ENCODE measurements around the gene SEMA3D. TPM values are rescaled to one million over a fixed set of nuclear protein-coding genes. Genes with fewer than 3 reads are reported as not detected.

Gene SEMA3D
- total RNA-seq, 2 donors from 2014 or later = not detected

DNA sequence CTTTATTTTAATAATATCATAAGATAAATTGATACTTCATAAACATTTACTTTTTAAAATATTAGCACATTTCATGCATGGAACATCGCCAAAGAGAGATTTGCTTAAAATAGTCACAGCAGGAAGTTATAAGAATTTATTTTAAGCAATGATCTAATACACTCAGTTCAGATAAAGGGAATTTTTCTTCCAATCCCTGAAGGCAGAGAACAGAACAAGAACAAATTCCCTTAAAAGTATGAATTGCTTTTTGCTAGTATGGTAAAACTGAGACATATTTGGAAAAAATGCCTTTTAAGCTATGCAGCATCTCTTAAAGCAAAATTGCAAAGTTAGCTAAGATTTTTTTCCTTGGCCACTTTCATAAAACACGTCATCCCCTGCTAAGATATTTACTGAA, 91.0 kb downstream of the SEMA3D start:
- H3K27ac Mint-ChIP-seq = no peak overlapping the region
- H3K36me3 Mint-ChIP-seq (ENCODE audit: low read depth) = no peaks in the 10 kb centered on the region
- ATAC-seq (replicated peaks) = no peak
- no peak overlapping the region for H3K4me3 Mint-ChIP-seq
- peaks cover 5% of the 10 kb centered on the region for H3K9me3 Mint-ChIP-seq
- no peaks in the 10 kb centered on the region for H3K27me3 Mint-ChIP-seq
- no peaks in the 10 kb centered on the region for H3K4me1 Mint-ChIP-seq

DNA sequence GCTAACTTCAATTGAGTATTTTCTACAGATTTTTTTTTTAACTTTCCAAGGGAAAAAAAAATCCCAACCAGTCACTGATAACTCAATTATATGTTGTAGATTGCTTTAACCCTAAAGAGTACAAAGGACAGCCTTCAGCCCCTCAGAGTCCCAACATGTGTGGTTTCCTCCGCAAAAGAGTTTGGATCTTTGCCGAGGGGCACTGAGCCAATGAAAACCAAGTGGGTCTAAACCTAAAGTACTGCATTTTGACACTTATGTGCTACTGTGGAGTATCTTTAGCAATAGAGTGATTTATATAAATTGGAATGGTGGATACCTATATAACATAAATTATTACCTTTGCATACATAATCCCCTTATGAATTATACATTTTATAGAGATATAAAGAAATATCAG, 91.5 kb downstream of the SEMA3D start:
- H3K27ac Mint-ChIP-seq = no peak overlapping the region
- ATAC-seq (replicated peaks) = no peak
- H3K4me3 Mint-ChIP-seq = no peak overlapping the region

DNA sequence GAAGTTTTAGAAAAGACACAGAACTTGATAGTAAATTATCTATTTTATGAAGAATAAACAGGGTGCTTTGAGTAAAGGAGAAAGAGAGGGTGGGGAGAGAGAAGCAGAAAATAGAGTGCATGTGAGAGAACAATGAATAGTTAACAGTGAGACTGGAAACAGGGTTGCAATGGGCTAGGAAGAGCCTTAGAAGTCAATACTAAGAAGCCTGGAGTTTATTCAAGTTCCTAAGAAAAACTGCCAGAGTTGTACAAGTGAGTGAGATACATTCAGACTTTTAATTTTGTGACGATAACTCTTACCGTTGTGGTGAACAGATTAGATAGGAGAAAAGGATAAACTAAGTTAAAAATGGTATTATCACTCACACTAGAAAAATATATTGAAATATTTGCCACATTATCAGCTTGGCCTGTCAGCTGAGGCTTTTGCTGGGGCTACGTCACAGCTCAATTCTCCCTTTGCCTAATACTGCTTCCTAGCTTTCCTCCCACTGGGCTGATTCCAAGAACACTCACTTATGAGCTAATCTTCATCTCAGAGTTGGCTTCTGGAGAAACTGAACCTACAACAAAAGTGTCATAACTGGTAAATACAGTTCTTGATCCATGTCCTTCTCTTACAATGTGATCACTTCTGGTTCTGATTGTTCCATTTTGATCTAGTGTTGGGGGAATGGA, 92.7 kb downstream of the SEMA3D start:
- Mint-ChIP-seq H3K4me1 (no peaks in the 10 kb centered on the region), H3K36me3 (ENCODE audit: low read depth) (no peaks in the 10 kb centered on the region), H3K27ac (no peak overlapping the region), H3K9me3 (peaks cover 5% of the 10 kb centered on the region), H3K4me3 (no peak overlapping the region), H3K27me3 (no peaks in the 10 kb centered on the region)
- ATAC-seq (replicated peaks) = no peak

More for the DNA sequence above, 91.5 kb downstream of the SEMA3D start:
- H3K27me3 Mint-ChIP-seq = no peaks in the 10 kb centered on the region
- peaks cover 5% of the 10 kb centered on the region for H3K9me3 Mint-ChIP-seq
- H3K4me1 Mint-ChIP-seq = no peaks in the 10 kb centered on the region
- H3K36me3 Mint-ChIP-seq (ENCODE audit: low read depth) = no peaks in the 10 kb centered on the region

DNA sequence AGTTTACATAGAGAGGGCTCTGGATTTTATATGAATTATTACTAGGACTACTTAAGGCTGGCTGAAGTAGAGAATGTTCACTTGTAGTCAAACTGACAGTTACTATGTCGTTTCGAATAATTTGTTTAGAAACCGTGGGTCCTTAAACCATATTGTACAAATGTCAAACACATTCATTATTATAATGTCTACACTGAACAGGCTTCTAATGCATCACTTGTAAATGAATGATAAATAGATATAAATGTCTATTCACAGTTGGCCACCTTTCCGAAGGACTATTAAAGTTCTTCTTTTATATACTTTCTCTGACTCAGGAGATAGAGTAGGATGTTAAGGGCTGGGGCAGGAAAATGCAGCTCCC, 95.3 kb downstream of the SEMA3D start:
- H3K9me3 Mint-ChIP-seq = no peaks in the 10 kb centered on the region
- no peaks in the 10 kb centered on the region for H3K4me1 Mint-ChIP-seq
- no peak overlapping the region for H3K4me3 Mint-ChIP-seq
- H3K36me3 Mint-ChIP-seq (ENCODE audit: low read depth) = no peaks in the 10 kb centered on the region
- ATAC-seq (replicated peaks) = no peak
- no peak overlapping the region for H3K27ac Mint-ChIP-seq
- no peaks in the 10 kb centered on the region for H3K27me3 Mint-ChIP-seq

DNA sequence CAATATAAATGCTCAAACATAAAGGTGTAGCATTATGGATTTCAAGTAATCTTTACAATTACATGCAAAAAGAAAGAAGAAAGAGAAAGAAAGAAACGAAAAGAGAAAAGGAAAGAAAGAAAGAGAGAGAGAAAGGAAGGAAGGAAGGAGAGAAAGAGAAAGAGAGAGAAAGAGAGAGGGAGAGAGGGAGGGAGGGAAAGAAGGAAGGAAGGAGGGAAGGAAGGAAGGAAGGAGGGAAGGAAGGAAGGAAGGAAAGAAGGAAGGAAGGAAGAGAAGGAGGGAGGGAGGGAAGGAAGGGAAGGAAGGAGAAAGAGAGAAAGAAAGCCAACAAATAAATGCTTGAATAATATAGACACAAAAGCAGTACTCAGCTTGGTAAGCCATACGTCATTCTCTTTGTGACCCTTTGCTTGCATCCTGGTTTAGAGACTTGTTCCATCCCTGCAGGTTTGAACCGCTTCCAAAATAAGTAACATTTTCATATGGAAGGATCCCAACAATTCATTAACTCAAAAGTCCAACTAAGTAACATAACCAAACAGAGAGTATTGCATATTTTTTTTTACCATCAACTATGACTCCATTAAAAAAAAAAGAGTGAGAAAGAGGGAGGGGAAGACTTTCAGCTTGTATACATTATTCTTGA, 95.8 kb downstream of the SEMA3D start:
- Mint-ChIP-seq H3K4me1 (no peaks in the 10 kb centered on the region), H3K27me3 (no peaks in the 10 kb centered on the region), H3K4me3 (no peak overlapping the region), H3K27ac (no peak overlapping the region), H3K36me3 (ENCODE audit: low read depth) (no peaks in the 10 kb centered on the region), H3K9me3 (no peaks in the 10 kb centered on the region)
- ATAC-seq (replicated peaks) = no peak

DNA sequence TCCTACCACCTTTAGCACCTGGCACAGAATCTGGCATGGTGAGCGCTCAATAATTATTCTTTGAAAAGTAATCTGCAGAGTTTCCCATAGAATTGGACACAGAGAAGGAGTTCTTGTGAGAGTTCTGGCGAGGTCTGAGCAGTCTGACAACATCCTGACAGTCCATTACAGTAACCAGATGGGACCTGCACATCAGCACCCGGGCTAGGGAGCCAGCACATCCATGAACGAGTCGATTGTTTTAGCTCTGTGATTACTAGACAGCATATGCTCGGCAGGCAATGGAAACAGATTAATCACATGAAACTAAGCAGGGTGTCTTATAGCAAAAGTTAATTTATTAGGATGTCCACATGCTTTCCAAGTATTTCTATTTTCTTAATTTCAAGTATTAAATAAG, 96.7 kb downstream of the SEMA3D start:
- no peak for ATAC-seq (replicated peaks)
- H3K4me1 Mint-ChIP-seq = no peaks in the 10 kb centered on the region

DNA sequence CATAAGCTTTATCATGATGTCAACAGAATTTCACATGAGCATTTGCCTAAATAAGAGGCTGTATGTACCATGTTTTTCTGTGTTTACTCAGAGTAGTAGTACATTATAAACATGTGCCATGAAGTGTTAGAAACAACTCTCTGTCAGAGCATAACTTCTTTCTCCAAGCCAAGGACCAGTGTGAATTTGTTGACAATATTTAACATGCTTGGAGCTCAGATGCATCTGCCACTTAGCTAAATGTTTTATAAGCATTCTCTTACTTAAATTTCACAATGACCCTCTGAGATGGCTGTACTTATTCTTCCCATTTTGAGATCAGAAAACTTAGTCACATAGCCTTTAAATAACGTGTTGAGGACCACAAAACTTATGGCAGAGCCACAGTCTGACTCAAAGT, 105.0 kb downstream of the SEMA3D start:
- H3K27ac Mint-ChIP-seq = no peak overlapping the region
- H3K4me3 Mint-ChIP-seq = no peak overlapping the region
- no peak for ATAC-seq (replicated peaks)
- no peaks in the 10 kb centered on the region for H3K36me3 Mint-ChIP-seq (ENCODE audit: low read depth)
- H3K9me3 Mint-ChIP-seq = no peaks in the 10 kb centered on the region
- H3K4me1 Mint-ChIP-seq = no peaks in the 10 kb centered on the region
- no peaks in the 10 kb centered on the region for H3K27me3 Mint-ChIP-seq

More for the DNA sequence above, 96.7 kb downstream of the SEMA3D start:
- no peaks in the 10 kb centered on the region for H3K27me3 Mint-ChIP-seq
- H3K4me3 Mint-ChIP-seq = no peak overlapping the region
- H3K9me3 Mint-ChIP-seq = no peaks in the 10 kb centered on the region
- H3K36me3 Mint-ChIP-seq (ENCODE audit: low read depth) = no peaks in the 10 kb centered on the region
- H3K27ac Mint-ChIP-seq = no peak overlapping the region

DNA sequence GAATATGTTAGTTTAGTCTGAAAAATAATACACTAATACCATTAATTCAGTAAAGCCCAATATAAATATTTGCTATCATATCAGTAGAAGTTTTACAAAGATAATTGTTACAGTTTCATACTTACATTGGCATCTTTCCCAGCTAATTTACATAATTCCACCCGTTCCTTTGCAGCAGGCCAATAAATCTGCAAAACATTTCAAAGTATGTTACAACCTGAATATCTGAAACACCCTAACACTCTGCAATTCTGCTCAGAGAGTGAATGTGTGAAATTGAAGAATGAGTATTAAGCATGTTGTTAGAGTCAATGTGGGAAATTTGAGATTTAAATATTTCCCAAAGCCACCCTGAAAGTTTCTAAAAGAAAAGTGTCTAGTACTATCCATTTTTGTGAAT, 105.5 kb downstream of the SEMA3D start:
- no peaks in the 10 kb centered on the region for H3K9me3 Mint-ChIP-seq
- no peak overlapping the region for H3K27ac Mint-ChIP-seq
- H3K4me3 Mint-ChIP-seq = no peak overlapping the region
- ATAC-seq (replicated peaks) = no peak
- no peaks in the 10 kb centered on the region for H3K36me3 Mint-ChIP-seq (ENCODE audit: low read depth)
- H3K27me3 Mint-ChIP-seq = no peaks in the 10 kb centered on the region
- H3K4me1 Mint-ChIP-seq = no peaks in the 10 kb centered on the region

DNA sequence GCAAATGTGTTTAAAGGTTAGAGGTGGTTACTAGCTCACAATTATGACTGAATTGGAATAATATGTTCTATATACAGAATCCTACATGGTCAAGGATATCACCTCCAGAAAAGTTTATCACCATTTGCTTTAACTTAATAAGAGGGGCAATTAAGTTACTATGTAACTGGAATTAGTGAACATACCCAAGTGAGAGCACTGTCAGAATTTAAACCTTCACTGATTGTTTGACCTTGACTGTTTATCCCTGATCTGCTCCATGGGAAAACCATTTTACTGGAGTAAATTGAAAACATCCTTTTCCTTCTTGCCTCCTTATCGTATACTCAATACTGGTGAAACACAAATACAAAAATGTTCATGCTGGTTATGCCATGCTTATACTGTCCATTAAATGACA, 107.4 kb downstream of the SEMA3D start:
- Mint-ChIP-seq H3K9me3 (peaks cover 3% of the 10 kb centered on the region), H3K27me3 (no peaks in the 10 kb centered on the region), H3K4me3 (no peak overlapping the region), H3K4me1 (no peaks in the 10 kb centered on the region), H3K36me3 (ENCODE audit: low read depth) (no peaks in the 10 kb centered on the region), H3K27ac (no peak overlapping the region)
- ATAC-seq (replicated peaks) = no peak

DNA sequence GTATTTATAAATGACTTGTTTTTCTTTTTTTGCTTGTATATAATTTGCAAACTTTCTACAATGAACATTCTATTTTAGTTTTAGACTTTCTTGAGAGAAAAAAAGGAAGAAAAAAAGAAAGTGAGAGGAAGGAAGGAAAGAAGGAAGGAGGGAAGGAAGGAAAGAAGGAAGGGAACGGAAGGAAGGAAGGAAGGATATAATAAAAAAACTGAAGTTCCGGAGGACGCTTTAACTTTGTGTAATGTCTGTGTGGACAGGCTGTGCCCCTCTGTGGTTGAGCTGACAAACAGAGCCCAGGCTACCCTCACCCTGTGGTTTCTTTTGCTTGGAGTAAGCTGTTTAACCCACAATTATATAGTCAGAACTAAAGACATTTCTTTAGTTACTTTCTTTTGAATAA, 108.7 kb downstream of the SEMA3D start:
- Mint-ChIP-seq H3K4me1 (no peaks in the 10 kb centered on the region), H3K9me3 (peaks cover 3% of the 10 kb centered on the region), H3K27ac (no peak overlapping the region), H3K27me3 (no peaks in the 10 kb centered on the region), H3K36me3 (ENCODE audit: low read depth) (no peaks in the 10 kb centered on the region), H3K4me3 (no peak overlapping the region)
- no peak for ATAC-seq (replicated peaks)

DNA sequence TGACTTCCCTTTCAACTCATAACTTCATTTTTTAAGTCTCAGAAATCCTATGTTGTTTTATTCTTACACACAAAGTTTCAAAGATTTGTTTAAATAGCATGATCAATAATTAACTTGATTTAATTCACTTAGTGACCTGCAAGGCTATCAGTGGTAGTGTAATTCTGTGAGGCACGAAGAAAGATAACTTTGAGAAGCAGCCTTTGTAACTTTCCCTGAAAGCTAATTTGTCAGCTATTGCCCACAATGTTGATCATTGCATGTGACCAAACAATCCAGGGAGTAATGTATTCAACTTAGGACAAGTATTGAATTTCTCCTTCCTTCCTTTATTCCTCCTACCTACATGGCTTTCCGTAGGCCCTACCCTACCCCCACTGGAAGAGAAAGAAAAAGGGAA, 111.0 kb downstream of the SEMA3D start:
- Mint-ChIP-seq H3K4me3 (no peak overlapping the region), H3K9me3 (peaks cover 3% of the 10 kb centered on the region), H3K4me1 (no peaks in the 10 kb centered on the region), H3K27ac (no peak overlapping the region), H3K27me3 (no peaks in the 10 kb centered on the region), H3K36me3 (ENCODE audit: low read depth) (no peaks in the 10 kb centered on the region)
- ATAC-seq (replicated peaks) = no peak

DNA sequence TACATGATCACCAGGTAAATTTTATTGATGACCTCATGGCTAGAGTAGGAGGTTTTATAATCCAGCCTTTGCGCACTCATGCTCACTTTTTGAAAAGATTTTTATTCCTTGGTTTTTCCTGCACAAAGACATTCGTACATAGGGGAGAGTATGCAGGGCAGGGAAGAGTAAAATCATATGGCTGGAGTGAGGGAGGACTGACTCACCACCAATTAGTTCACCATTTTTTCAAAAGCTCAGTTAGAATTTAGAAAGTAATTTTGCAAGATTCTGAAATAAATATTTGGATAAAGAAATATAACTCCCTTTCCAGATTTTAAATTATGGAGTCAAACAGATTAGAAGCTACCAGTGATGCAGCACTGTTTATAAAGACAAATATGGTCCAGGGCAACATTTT, 111.9 kb downstream of the SEMA3D start:
- no peak overlapping the region for H3K4me3 Mint-ChIP-seq
- no peak overlapping the region for H3K27ac Mint-ChIP-seq
- H3K4me1 Mint-ChIP-seq = no peaks in the 10 kb centered on the region

DNA sequence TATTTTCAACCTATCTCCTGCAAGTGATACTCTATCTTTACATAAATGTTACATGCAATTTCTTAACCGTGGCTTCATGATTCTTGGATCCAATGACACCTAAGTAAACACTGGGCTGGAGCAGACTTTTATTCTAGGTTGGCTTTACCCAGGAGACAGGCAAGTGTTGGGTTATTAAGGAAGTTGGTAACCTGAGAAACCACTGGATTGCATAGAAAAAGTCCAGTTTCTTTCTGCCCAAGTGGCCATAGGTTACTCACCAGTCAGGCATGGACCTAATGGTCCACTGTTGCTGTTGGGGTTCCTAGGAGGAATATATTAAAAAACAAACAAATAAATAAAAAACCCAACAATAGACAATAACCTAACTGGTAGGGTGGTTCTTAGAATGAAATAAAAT, 112.8 kb downstream of the SEMA3D start:
- Mint-ChIP-seq H3K9me3 (peaks cover 3% of the 10 kb centered on the region), H3K4me1 (no peaks in the 10 kb centered on the region), H3K27me3 (no peaks in the 10 kb centered on the region), H3K27ac (no peak overlapping the region), H3K36me3 (ENCODE audit: low read depth) (no peaks in the 10 kb centered on the region), H3K4me3 (no peak overlapping the region)
- no peak for ATAC-seq (replicated peaks)

More for the DNA sequence above, 111.9 kb downstream of the SEMA3D start:
- Mint-ChIP-seq H3K36me3 (ENCODE audit: low read depth) (no peaks in the 10 kb centered on the region), H3K27me3 (no peaks in the 10 kb centered on the region), H3K9me3 (peaks cover 3% of the 10 kb centered on the region)
- ATAC-seq (replicated peaks) = no peak

DNA sequence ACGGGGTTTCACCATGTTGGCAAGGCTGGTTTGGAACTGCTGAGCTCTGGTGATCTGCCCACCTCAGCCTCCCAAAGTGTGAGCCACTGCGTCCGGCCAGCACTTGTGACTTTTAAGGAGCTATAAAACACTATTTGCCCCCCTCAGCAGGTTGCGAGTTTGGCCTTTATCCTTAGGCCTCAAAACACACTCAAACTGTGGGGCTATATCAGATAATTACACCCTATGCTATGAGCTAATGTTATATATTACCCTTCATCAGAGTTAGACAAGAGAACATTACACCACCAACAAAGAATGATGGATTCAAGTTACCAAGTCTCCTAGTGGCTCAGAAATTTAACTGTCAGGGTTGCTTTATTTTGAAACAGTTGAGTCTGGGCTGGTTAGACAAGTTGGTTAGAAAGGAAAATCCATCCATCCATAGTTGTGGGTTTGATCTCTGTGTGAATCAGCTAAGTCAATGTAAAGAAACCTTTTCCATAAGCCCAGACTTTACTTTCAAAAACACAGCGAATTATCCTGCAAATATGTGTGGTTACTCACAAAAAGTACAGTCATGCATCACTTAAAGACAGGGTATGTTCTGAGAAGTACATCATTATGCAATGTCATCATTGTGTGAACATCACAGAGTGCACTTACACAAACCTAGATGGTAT, 115.8 kb downstream of the SEMA3D start:
- H3K4me1 Mint-ChIP-seq = no peaks in the 10 kb centered on the region
- no peak for ATAC-seq (replicated peaks)
- H3K27ac Mint-ChIP-seq = no peak overlapping the region
- peaks cover 6% of the 10 kb centered on the region for H3K9me3 Mint-ChIP-seq
- H3K36me3 Mint-ChIP-seq (ENCODE audit: low read depth) = no peaks in the 10 kb centered on the region
- no peaks in the 10 kb centered on the region for H3K27me3 Mint-ChIP-seq
- H3K4me3 Mint-ChIP-seq = no peak overlapping the region

DNA sequence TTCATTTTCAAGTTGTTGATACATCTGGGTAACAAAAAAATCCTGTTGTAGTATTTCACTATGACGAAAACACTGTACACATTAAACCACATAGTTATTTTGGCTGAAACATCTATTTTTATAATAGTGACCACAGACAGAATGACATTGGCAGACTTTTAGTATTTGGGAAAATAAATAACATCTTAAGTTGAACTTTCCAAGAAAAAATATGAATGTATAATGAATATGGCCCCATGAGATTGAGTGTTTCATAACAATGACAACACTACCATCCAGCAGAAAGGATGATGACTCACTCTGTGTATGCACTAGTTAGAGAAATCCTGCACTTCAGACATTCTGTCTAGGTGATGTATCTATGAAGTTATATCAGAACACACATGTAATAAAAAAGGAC, 118.1 kb downstream of the SEMA3D start:
- Mint-ChIP-seq H3K27me3 (no peaks in the 10 kb centered on the region), H3K4me3 (no peak overlapping the region), H3K27ac (no peak overlapping the region), H3K9me3 (peaks cover 3% of the 10 kb centered on the region), H3K4me1 (no peaks in the 10 kb centered on the region), H3K36me3 (ENCODE audit: low read depth) (no peaks in the 10 kb centered on the region)
- no peak for ATAC-seq (replicated peaks)

Data from activated T-helper 17 cell treated with anti-CD3 and anti-CD28 coated beads, Interleukin-2, amount 50 U/mL, for 72 hours (primary cell).